Aorta (tissue), 5 donors: ENCODE results near the gene KLHL29. TPM values are rescaled to one million over a fixed set of nuclear protein-coding genes. Genes with fewer than 3 reads are reported as not detected.
"Not testable (repeated sequence)": the region's sequence is repeated elsewhere in the genome, so short reads cannot be mapped to it uniquely, and the experiment has no call there.

Source experiments
- ATAC-seq: fragments of 200-7000 bp; cut with Tn5 transposase; one replicate; pipeline ENCODE4 v1.9.1; 2022; ENCODE audit warnings: moderate library complexity; ENCODE audit not compliant: low FRiP score
- DNase-seq, 2 donors: peaks; one replicate each; pipeline ENCODE4 v3.0.0-alpha.2; 2020
- H3K27ac ChIP-seq, 2 donors: one replicate each; pipeline ENCODE4 v1.5.1; 2013; ENCODE audit warnings: low read length in 2 of 2, mild to moderate bottlenecking in 2 of 2, moderate library complexity in 2 of 2, control low read depth in 1 of 2, inconsistent platforms in 1 of 2, low read depth in 1 of 2
- H3K27me3 ChIP-seq, 2 donors: one replicate each; pipeline ENCODE4 v1.6.1; 2013; ENCODE audit warnings: control low read depth in 1 of 2, low read length in 1 of 2, mild to moderate bottlenecking in 1 of 2, moderate library complexity in 1 of 2; ENCODE audit not compliant: insufficient read depth in 2 of 2, control insufficient read depth in 1 of 2
- H3K36me3 ChIP-seq, 2 donors: one replicate each; pipeline ENCODE4 v1.6.1; 2013; ENCODE audit warnings: control low read depth in 1 of 2, low read length in 1 of 2, mild to moderate bottlenecking in 1 of 2; ENCODE audit not compliant: insufficient read depth in 2 of 2, control insufficient read depth in 1 of 2
- H3K4me1 ChIP-seq, 2 donors: one replicate each; pipeline ENCODE4 v1.6.1; 2013; ENCODE audit warnings: low read length in 2 of 2, control low read depth in 1 of 2, mild to moderate bottlenecking in 1 of 2, moderate library complexity in 1 of 2; ENCODE audit not compliant: insufficient read depth in 2 of 2, control insufficient read depth in 1 of 2
- H3K4me3 ChIP-seq, 2 donors: one replicate each; pipeline ENCODE4 v1.5.1; 2013; ENCODE audit warnings: low read length in 2 of 2, control low read depth in 1 of 2, mild to moderate bottlenecking in 1 of 2
- H3K9me3 ChIP-seq: one replicate; pipeline ENCODE4 v1.6.1; 2013; ENCODE audit warnings: mild to moderate bottlenecking, low read length; ENCODE audit not compliant: control insufficient read depth
- WGBS, 2 donors: extraction: QIAGEN DNeasy Blood & Tissue Kit; methylation state at CpG; one replicate each; pipeline ENCODE4 v1.1.7; 2013; 5-methylcytosine and 5-hydroxymethylcytosine counted together
- intact Hi-C, 2 donors: fragments of 100-400 bp; cut with DNase I; formaldehyde crosslinking; loops; one replicate each; pipeline versions ENCODE4 v1.14.2 to v1.15.0; 2022
- polyA plus RNA-seq, 2 donors: library from polyadenylated mRNA; stranded (reverse); fragments of 200-250 nt; gene quantifications; one replicate each; pipeline ENCODE4 v1.2.3, GENCODE V29; 2013
- total RNA-seq, 2 donors: library from RNA; stranded (reverse); fragmentation: NEBNext Ultra II Directional; extraction: Animal tissue kit (Norgen Biotek cat#: 25700); gene quantifications; one replicate each; pipeline ENCODE4 v1.2.1, GENCODE V29; 2021
- donor health status: healthy with polysubstance abuse.
- donor health status: Bipolar disorder and iron deficiency.
- donor health status: DM: no; HTN: no; CAD: no.
- donor health status: DM: no; HTN: no; CAD: no.
- donor health status: DM: yes; HTN: yes; CAD: no.

The KLHL29 gene
- total and polyA plus RNA-seq, 4 donors = 0.75 to 13.4 (median 8.1) TPM

DNA sequence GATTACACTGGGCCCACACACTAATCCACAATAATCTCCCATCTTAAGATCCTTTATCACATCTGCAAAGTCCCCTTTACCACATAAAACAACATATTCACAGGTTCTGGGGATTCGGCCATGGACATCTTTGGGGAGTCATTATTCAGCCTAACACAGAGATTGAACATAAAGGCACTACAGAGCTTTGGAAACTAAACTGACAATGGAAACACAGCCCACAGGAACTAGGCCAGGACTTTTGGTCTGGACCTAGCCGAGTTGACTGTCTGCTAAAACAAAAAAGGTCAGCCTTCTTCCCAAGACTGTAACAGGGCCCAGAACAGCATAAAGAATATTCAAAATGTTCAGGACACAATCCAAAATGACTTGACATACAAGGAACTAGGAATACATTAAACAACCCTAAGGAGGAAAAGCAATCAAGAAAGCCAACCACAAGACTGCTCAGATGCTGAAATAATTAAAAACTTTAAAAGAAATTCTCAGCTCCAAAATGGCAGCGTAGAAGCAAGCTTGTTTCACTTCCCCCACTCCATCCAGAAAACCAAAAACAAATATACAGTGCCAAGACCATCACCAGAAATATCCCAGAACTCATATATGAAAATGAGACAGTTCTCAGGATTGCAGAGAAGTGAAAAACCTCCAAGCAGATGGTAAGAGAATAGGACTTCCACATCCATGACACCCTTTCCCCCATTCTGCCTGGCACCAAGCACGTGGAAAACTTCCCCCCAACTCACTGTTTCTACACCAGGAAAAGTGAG is 334.1 kb downstream of the KLHL29 start:
- intact Hi-C loops = no loop called here
- no peaks in the 10 kb centered on the region for H3K4me1 ChIP-seq
- no peak for DNase-seq
- H3K9me3 ChIP-seq = no peaks in the 10 kb centered on the region
- no peak overlapping the region for H3K27ac ChIP-seq
- ATAC-seq = no peak
- 78 to 84% methylated on average over 4 of the region's 4 CpGs for WGBS, 2 donors
- no peaks in the 10 kb centered on the region for H3K27me3 ChIP-seq
- H3K36me3 ChIP-seq = no peaks in the 10 kb centered on the region
- no peak overlapping the region for H3K4me3 ChIP-seq

GRCh38 chr2:23719716-23720115 is 334.7 kb downstream of the KLHL29 start:
- Histone ChIP-seq H3K9me3 (no peaks in the 10 kb centered on the region), H3K27ac (no peak overlapping the region), H3K27me3 (no peaks in the 10 kb centered on the region), H3K4me3 (no peak overlapping the region), H3K4me1 (no peaks in the 10 kb centered on the region), H3K36me3 (no peaks in the 10 kb centered on the region)
- ATAC-seq (no peak), DNase-seq (no peak)
- WGBS, 2 donors = 72 to 74% methylated on average over 5 of the region's 5 CpGs
- intact Hi-C loops = no loop called here

DNA sequence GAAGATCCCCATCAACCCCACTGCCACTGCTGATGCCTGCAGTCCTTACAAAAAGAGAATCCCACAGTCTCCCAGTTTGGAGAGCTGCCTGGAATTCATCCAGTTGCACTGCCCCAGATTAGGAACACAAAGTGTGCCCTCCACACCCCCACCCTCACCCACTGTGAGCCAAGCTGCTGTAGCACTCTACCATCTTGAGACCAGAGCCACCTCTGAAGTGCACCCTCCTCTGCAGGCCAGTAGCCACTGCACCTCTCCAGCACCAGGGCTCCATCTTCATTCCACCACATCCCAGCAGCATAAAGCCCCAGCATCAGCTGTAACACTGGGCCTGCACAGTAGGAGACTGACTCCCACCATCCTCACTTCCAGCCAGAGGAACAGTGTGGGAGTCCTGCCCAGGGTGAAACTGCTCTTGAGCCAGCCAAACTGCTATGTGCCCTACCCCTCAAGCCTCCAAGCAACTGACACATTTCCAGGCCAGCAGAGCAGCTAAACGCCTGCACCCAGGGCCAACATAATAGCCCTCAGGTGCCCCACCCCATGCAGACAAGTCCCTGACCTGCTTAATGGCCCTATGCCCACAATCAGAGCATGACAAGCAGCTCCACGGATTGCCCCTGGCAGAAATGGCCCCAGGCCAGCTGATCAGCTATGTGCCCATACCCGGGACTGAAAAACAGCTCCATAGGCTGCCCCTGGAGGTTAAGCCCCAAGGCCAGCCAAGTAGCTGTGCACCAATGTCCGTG is 335.9 kb downstream of the KLHL29 start:
- ATAC-seq (no peak), DNase-seq (peak in 1 of 2 donors; percentile 36)
- WGBS, 2 donors = 79 to 85% methylated on average over 4 of the region's 4 CpGs
- no peak overlapping the region for H3K27ac ChIP-seq
- no peaks in the 10 kb centered on the region for H3K9me3 ChIP-seq
- intact Hi-C loops = no loop called here
- no peaks in the 10 kb centered on the region for H3K36me3 ChIP-seq
- no peaks in the 10 kb centered on the region for H3K4me1 ChIP-seq
- H3K27me3 ChIP-seq = no peaks in the 10 kb centered on the region
- H3K4me3 ChIP-seq = no peak overlapping the region

DNA sequence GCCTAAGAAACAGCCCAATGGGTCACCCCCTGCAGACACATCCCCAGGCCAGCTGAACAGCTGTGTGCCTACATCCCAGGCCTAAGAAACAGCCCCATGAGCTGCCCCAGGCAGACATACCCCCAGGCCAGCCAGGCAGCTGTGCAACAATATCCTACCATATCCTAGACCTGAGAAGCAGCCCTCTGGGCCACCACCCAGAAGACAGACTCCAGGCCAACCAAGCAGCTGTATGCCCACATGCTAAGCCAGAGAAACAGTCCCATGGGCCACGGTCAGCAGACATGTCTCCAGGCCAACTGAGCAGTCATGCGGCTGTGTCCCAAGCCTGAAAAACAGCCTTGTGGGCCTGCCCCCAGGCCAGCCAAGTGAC is 336.5 kb downstream of the KLHL29 start:
- peak in 1 of 2 donors; percentile 34 for DNase-seq
- Histone ChIP-seq H3K36me3 (no peaks in the 10 kb centered on the region), H3K4me3 (no peak overlapping the region), H3K27ac (no peak overlapping the region), H3K9me3 (no peaks in the 10 kb centered on the region), H3K4me1 (no peaks in the 10 kb centered on the region), H3K27me3 (no peaks in the 10 kb centered on the region)
- intact Hi-C loops = no loop called here
- no peak for ATAC-seq
- WGBS, 2 donors = 86 to 92% methylated on average over 2 of the region's 2 CpGs

DNA sequence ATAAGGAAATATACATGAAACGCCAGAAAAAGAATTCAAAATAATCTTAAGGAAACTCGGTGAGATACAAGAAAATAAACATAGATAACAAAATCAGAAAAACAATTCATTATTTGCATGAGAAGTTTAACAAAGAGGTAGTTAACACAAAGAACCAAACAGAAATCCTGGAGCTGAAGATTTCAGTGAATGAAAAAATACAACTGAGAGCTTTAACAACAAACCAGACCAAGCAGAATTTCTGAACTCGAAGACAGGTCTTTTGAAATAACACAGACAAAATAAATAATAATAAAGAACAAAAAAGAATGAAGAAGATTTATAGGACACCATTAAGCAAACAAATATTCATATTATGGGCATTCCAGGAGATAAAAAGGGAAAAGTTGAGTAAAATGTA is 337.3 kb downstream of the KLHL29 start:
- WGBS, 2 donors = 90 to 92% methylated on average over 3 of the region's 3 CpGs
- Histone ChIP-seq H3K27ac (no peak overlapping the region), H3K4me3 (no peak overlapping the region), H3K9me3 (no peaks in the 10 kb centered on the region), H3K36me3 (no peaks in the 10 kb centered on the region), H3K4me1 (no peaks in the 10 kb centered on the region), H3K27me3 (no peaks in the 10 kb centered on the region)
- DNase-seq (no peak), ATAC-seq (no peak)
- intact Hi-C loops = no loop called here

GRCh38 chr2:23723029-23723428 is 338.1 kb downstream of the KLHL29 start:
- H3K4me1 ChIP-seq, H3K36me3 ChIP-seq, H3K4me3 ChIP-seq, intact Hi-C loops, ATAC-seq, DNase-seq, H3K9me3 ChIP-seq, H3K27ac ChIP-seq, H3K27me3 ChIP-seq: not testable (repeated sequence)
- WGBS, 2 donors = 96 to 99% methylated on average over 3 of the region's 3 CpGs

DNA sequence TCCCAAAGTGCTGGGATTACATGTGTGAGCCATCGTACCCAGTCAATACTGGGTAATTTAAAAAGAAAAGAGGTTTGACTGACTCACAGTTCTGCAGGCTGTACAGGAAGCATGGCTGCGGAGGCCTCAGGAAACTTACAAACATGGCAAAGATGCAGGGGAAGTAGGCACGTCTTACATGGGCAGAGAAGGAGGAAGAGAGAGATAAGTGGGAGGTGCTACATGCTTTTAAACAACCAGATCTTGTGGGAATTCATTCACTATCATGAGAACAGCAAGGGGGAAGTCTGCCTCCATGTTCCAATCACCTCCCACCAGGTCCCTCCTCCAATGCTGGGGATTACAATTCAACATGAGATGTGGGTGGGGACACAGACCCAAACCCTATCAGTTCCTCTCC is 349.4 kb downstream of the KLHL29 start:
- H3K9me3 ChIP-seq = no peaks in the 10 kb centered on the region
- DNase-seq (no peak), ATAC-seq (no peak)
- H3K27ac ChIP-seq = no peak overlapping the region
- no peaks in the 10 kb centered on the region for H3K4me1 ChIP-seq
- H3K36me3 ChIP-seq = no peaks in the 10 kb centered on the region
- no peaks in the 10 kb centered on the region for H3K27me3 ChIP-seq
- no peak overlapping the region for H3K4me3 ChIP-seq
- intact Hi-C loops = no loop called here
- WGBS, 2 donors = 88 to 89% methylated on average over 3 of the region's 3 CpGs

- H3K9me3 ChIP-seq, H3K4me1 ChIP-seq, H3K27ac ChIP-seq, H3K27me3 ChIP-seq, ATAC-seq, H3K36me3 ChIP-seq, H3K4me3 ChIP-seq, intact Hi-C loops: not testable (repeated sequence)
- peak in 1 of 2 donors; percentile 26 for DNase-seq
- WGBS, 2 donors = 95 to 97% methylated on average over 9 of the region's 9 CpGs
Measured at GRCh38 chr2:23736783-23737182, 351.8 kb downstream of the KLHL29 start.
